Effector memory CD8-positive, alpha-beta T cell (primary cell): ENCODE results near the gene NUDT4B.
"Not testable (repeated sequence)": the region's sequence is repeated elsewhere in the genome, so short reads cannot be mapped to it uniquely, and the experiment has no call there.

Source experiments
- ATAC-seq: fragments of 150-1000 bp; cut with Tn5 transposase; replicated peaks from 2 replicates; pipeline ENCODE4 v1.10.0; 2021; ENCODE audit warnings: mild to moderate bottlenecking, moderate library complexity
- DNase-seq, 3 experiments: peaks; one replicate each; pipeline ENCODE4 v3.0.0; 2021
- H3K27ac Mint-ChIP-seq, 2 donors: one replicate each; pipeline ENCODE4 v1.8.0; 2022; ENCODE audit warnings: mild to moderate bottlenecking in 2 of 2, mixed read lengths in 2 of 2, moderate library complexity in 2 of 2
- H3K27me3 Mint-ChIP-seq, 2 donors: one replicate each; pipeline ENCODE4 v1.8.0; 2022; ENCODE audit warnings: mixed read lengths in 2 of 2
- H3K36me3 Mint-ChIP-seq: one replicate; pipeline ENCODE4 v1.8.0; 2022; ENCODE audit warnings: mild to moderate bottlenecking, moderate library complexity, mixed read lengths; ENCODE audit not compliant: insufficient read depth
- H3K4me1 Mint-ChIP-seq, 2 donors: one replicate each; pipeline ENCODE4 v1.8.0; 2022; ENCODE audit warnings: low read depth in 2 of 2, mixed read lengths in 2 of 2
- H3K4me3 Mint-ChIP-seq, 2 donors: one replicate each; pipeline ENCODE4 v1.8.0; 2022; ENCODE audit warnings: mild to moderate bottlenecking in 2 of 2, mixed read lengths in 2 of 2, moderate library complexity in 2 of 2
- H3K9me3 Mint-ChIP-seq, 2 donors: one replicate each; pipeline ENCODE4 v1.8.0; 2022; ENCODE audit warnings: mixed read lengths in 2 of 2

Gene NUDT4B

DNA sequence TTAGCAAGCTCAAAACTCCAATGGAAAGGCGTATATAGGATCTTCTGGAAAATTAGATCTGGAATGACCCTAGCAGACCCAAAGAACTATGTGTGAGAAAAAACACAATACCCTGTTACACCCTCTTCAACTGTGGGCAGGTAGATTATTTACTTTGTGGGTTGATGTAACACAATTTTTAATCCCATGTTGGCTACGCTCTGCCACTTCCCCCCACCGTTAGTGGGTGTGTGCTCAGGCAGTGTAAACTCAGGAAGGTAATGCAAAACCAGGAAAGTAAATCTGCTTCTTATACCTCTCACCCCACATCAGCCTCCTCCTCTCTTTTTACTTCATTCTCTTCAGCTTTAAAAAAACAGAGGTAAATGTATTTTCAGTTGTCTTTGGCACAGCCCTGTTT, 23.7 kb upstream of the NUDT4B start:
- not testable (repeated sequence) for H3K9me3 Mint-ChIP-seq

DNA sequence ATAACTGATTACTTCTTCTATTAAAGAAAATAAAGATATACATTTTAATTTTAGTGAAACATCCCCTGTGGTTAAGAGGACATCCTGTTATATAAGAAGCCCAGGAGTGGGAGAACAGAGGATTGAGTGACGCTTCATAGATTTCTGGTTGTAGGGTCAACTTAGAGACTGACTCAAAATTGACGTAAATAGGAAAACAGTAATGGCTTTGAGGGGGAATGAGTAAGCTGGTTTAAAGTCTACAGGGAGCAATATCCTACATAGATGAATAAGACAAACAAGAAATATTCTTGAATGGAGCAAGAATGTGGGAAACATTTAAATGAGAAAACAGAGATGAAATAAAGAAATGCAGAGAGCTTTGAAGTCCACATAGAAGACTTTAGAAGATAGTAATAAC, 20.7 kb upstream of the NUDT4B start:
- H3K4me1 Mint-ChIP-seq, H3K4me3 Mint-ChIP-seq, ATAC-seq, H3K27me3 Mint-ChIP-seq, H3K36me3 Mint-ChIP-seq, H3K27ac Mint-ChIP-seq, H3K9me3 Mint-ChIP-seq, DNase-seq: not testable (repeated sequence)

More for the DNA sequence above, 23.7 kb upstream of the NUDT4B start:
- not testable (repeated sequence) for H3K4me3 Mint-ChIP-seq, H3K36me3 Mint-ChIP-seq, H3K4me1 Mint-ChIP-seq, H3K27ac Mint-ChIP-seq, ATAC-seq, DNase-seq, H3K27me3 Mint-ChIP-seq

DNA sequence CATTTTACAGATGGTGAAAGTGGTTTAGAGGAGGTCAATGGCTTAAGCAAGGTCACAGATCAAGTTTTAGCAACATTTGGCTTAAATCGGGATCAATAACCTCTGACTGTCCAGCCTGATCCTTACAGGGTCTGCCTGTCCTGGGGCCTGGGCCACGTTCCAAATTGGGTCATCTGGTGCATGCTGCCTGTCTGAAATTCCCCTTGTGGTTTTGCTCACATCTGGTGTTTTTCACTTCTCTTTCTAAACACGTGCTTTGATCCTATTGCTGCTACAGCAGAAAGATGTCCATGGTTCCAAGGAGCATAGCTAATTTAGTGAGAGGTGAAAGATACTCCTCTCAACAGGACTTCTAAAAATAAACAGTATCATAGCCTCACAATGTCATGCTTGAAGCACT, 19.4 kb upstream of the NUDT4B start:
- DNase-seq, H3K36me3 Mint-ChIP-seq, H3K27ac Mint-ChIP-seq, H3K4me3 Mint-ChIP-seq, H3K9me3 Mint-ChIP-seq, H3K4me1 Mint-ChIP-seq, H3K27me3 Mint-ChIP-seq: not testable (repeated sequence)
- peak; percentile 56 for ATAC-seq

DNA sequence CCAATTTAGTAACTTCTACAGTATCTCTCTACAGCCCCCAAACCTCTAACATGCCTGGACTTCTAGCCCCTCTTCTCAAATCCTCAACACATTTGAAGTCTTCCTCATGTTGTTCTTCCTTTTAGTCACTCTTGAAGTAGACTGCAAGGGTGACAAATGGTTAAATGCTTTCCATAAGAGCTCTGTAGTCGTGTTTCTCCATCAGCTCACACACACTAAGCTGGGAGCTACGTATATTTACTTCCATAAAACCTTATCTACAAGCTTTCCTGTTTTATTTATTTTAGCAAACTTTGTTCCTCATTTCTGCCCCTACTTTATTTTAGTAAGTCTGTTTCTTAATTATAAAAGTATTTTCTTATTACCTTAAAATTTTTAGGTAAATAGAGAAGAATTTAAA, 19.0 kb upstream of the NUDT4B start:
- H3K36me3 Mint-ChIP-seq, H3K4me1 Mint-ChIP-seq, H3K27ac Mint-ChIP-seq, H3K4me3 Mint-ChIP-seq, ATAC-seq, DNase-seq, H3K27me3 Mint-ChIP-seq, H3K9me3 Mint-ChIP-seq: not testable (repeated sequence)

DNA sequence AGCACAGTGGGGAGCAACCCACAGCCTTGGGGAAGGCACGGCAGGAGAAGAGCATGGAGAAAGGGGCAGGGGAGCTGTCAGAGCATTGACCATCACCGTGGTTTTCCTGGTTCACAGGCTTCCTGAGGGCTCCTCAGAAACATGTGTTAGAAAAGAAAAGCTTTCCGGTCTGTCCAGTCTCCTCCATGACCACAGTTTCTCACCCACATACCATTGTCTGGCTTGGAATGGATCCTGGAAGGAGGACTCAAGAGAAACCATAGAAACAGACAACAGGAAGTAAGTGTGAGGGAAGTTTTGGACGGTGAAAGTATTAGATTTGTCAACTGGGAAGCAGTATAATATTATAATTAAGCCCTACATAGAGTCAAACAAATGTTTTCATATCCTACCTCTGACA, 16.3 kb upstream of the NUDT4B start:
- ATAC-seq, H3K27me3 Mint-ChIP-seq, H3K9me3 Mint-ChIP-seq, H3K36me3 Mint-ChIP-seq, DNase-seq, H3K4me1 Mint-ChIP-seq, H3K4me3 Mint-ChIP-seq, H3K27ac Mint-ChIP-seq: not testable (repeated sequence)

DNA sequence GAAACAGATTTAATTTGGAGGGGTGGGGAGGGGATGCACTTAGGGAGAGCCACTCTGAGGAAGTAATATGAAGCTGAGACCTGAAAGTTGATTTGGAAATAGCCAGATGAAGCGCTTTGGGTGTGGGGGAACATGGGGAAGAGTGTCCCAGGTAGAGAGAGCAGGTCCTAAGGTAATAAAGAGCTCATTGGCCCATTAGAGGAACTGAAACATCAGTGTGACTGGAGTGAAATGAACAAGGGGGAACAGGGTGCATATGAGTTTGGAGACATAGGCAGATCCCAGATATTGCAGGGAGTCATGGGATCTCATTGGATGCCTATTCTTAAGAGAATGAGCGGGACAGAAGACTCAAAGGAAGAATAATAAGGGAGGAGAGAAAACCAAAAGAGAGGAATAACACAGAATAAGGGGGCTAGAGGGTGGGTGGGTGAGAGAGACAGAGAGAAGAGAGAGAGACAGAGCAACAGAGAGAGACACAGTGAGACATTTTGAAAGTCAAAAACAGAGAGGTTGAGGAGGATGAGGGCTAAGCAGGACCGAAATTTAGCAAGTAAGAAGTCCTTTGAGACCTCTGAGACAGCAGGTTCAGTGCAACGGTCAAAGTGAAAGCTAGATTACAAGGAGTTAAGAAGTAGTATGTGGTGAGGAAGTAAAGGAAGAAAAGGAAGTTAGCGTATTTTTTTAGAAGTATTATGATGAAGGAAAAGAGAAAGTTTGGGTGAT, 14.8 kb upstream of the NUDT4B start:
- H3K9me3 Mint-ChIP-seq, H3K4me3 Mint-ChIP-seq, H3K36me3 Mint-ChIP-seq, H3K27ac Mint-ChIP-seq, DNase-seq, H3K27me3 Mint-ChIP-seq, H3K4me1 Mint-ChIP-seq: not testable (repeated sequence)
- ATAC-seq = peak; percentile 64

DNA sequence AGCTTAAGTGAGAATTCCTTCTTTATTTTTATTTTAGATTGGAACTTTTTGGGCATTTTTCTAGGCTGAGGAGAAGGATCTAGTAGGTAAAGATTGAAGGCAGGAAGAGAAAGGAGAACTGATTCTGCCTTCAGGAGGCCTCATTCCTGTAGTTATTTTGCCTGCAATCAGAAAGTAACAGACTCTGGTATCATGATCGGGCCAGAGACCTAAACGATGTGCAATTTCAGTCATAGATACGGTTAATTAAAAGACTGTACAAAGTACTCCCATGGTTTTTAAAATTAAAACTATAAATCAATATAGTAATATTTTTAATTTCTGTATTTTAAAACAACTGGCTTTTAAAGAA, 14.3 kb upstream of the NUDT4B start:
- not testable (repeated sequence) for H3K4me1 Mint-ChIP-seq, H3K36me3 Mint-ChIP-seq, H3K4me3 Mint-ChIP-seq, H3K27ac Mint-ChIP-seq, H3K27me3 Mint-ChIP-seq, H3K9me3 Mint-ChIP-seq, DNase-seq
- peak; percentile 26 for ATAC-seq

DNA sequence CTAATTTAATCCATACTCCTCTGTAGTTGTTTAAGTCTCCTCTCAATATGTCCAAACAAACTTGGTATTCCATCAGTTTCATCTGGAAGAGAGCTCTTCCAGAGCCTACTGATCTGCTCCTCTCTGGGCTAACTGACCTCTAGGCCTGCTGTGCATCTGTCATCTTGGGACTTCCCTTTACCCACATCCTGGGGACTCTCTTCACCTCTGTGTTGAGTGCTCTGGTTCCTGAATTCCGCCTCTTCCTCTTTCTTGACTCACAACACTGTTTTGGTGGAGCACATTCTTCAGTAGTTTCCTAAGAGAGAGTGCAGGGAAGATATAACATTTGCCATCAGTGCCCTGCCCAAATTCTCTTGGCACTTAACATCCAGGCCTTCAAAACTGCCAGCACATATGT, 13.0 kb upstream of the NUDT4B start:
- DNase-seq, H3K27me3 Mint-ChIP-seq, H3K4me3 Mint-ChIP-seq, H3K27ac Mint-ChIP-seq, H3K36me3 Mint-ChIP-seq, H3K4me1 Mint-ChIP-seq, H3K9me3 Mint-ChIP-seq: not testable (repeated sequence)
- peak; percentile 42 for ATAC-seq

DNA sequence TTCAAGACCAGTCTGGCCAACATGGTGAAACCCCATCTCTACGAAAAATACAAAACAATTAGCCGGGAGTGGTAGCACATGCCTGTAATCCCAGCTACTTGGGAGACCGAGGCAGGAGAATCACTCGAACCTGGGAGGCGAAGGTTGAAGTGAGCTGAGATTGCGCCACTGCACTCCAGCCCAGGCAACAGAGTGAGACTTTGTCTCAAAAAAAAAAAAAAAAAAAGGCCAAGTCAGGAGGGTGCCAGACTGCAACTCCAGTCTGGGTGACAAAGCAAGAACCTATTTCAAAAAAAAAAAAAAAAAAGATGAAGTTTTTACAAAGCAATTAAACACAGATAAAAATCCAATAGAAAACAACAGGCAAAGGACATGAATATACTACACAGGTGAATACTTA, 9.9 kb upstream of the NUDT4B start:
- H3K27ac Mint-ChIP-seq, ATAC-seq, H3K36me3 Mint-ChIP-seq, DNase-seq, H3K4me3 Mint-ChIP-seq, H3K27me3 Mint-ChIP-seq, H3K9me3 Mint-ChIP-seq, H3K4me1 Mint-ChIP-seq: not testable (repeated sequence)

DNA sequence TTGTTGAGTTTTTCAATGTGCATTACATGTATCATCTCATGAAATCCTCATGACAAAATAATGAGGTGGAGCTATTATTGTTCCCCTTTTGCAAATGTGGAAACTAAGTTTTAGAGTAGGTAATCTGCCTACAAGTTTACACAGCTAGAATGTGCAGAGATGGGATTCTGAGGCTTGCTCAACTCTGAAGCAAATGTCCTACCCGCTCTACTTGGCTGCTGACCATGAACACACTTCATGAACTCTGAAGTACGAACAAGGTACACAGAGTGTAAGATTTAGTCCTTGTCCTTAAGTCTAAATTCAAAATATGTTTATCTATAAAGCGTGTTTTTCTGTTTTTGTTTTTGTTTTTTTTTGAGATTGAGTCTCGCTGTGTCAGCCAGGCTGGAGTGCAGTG, 5.4 kb upstream of the NUDT4B start:
- not testable (repeated sequence) for H3K36me3 Mint-ChIP-seq, H3K27me3 Mint-ChIP-seq, H3K4me1 Mint-ChIP-seq, H3K27ac Mint-ChIP-seq, H3K9me3 Mint-ChIP-seq, DNase-seq, ATAC-seq, H3K4me3 Mint-ChIP-seq

DNA sequence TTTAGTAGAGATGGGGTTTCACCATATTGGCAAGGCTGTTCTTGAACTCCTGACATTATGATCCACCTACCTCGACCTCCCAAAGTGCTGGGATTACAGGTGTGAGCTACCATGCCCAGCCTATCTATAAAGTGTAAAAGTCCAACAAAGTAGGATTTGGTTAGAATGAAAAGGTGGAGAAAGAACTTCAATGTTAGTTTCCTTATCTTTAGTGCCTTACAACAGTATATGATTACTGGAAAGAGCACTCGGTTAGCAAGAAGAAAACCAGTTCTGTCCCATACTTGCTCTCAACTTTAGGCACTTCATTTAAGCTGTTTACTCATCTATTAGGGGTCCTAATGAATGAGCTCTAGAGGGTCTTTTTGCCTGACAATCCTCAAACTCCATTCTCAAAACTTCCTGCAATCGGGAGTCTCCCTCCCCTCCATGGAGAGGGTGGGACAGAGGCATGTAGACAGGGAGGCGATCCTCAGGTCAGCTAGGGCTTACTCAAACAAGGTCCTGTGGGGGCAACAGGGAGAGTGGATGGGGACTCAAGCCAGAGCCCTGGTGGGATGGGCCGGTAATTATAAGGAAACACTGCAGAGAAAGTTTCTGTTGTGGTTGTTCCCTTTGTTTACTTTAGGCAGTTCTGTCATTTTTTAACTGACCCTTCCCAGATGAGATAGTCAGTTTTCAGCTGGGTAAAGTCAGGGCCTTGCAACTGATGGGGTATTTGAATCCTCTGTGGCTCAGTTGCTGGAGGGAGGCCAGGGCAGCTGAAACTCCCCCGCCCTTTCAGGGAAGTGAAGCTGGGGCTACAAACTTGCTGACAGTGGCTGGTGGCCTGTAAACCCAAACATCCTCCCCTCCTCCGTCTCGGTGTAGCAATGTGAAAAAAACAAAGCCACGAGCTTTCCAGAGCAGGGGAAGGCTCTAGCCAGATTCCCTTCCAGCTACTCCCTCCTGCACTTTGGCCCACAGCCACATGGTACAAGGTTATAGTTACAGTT, 4.6 kb upstream of the NUDT4B start:
- not testable (repeated sequence) for H3K36me3 Mint-ChIP-seq, DNase-seq, H3K4me1 Mint-ChIP-seq, H3K9me3 Mint-ChIP-seq, H3K27me3 Mint-ChIP-seq, H3K4me3 Mint-ChIP-seq, H3K27ac Mint-ChIP-seq, ATAC-seq

DNA sequence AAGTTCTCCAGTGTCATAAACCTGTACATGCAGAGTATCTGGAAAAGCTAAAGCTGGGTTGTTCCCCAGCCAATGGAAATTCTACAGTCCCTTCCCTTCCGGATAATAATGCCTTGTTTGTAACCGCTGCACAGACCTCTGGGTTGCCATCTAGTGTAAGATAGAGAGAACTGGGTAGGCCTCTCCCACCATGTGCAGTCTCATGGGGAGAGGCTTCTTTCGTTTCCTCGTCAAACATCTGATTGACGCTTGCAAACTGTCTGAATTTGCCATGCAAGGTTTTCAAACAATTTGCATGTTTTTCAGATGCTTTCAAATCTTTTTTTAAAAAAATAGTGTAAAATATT, 734 bp downstream of the NUDT4B start:
- H3K4me1 Mint-ChIP-seq, H3K27ac Mint-ChIP-seq, H3K27me3 Mint-ChIP-seq, H3K4me3 Mint-ChIP-seq, H3K9me3 Mint-ChIP-seq, DNase-seq, H3K36me3 Mint-ChIP-seq: not testable (repeated sequence)
- peak; percentile 93 for ATAC-seq

DNA sequence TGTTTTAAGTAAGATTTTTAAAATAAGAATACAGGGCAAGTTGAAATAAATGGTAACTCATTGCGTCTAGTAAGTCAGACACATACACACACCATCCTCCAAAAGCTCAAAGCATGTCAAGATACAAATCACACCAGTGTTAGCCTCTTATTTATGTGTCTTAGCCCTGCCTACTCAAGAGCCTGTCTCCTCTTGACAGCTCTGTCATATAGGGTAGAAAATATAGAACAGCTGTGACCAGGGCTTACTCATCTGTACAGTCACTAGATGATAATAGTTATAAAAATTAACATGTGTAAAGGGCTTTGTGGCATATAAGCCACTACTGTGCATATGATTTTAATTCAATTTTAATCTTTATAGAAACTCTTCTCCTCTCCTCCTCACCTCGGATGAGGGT, 7.7 kb downstream of the NUDT4B start:
- not testable (repeated sequence) for H3K9me3 Mint-ChIP-seq

DNA sequence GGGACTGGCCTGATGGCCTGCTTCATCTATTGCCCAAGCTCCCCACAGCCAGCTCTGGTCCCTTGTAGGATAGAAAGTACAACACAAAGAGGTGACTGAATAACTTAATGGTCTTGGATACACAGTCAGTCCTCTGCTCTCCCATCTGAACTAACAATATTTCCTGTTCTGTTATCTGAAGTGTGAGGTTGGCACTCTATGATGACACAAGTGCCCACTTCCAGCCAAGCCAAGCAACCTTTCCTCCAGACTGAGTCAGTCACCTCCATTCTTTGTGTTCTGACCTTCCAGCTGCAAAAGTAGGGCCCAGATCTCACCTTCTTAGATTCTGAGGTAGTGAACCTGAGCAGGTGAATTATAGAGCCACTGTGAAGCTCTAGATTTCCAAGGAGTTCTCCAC, 8.9 kb downstream of the NUDT4B start:
- ATAC-seq = peak; percentile 25
- DNase-seq, H3K27ac Mint-ChIP-seq, H3K9me3 Mint-ChIP-seq, H3K36me3 Mint-ChIP-seq, H3K4me1 Mint-ChIP-seq, H3K27me3 Mint-ChIP-seq, H3K4me3 Mint-ChIP-seq: not testable (repeated sequence)

More for the DNA sequence above, 7.7 kb downstream of the NUDT4B start:
- H3K27me3 Mint-ChIP-seq, ATAC-seq, H3K27ac Mint-ChIP-seq, H3K36me3 Mint-ChIP-seq, H3K4me1 Mint-ChIP-seq, DNase-seq, H3K4me3 Mint-ChIP-seq: not testable (repeated sequence)
